ENCODE measurements around the gene TTC3.

DNA sequence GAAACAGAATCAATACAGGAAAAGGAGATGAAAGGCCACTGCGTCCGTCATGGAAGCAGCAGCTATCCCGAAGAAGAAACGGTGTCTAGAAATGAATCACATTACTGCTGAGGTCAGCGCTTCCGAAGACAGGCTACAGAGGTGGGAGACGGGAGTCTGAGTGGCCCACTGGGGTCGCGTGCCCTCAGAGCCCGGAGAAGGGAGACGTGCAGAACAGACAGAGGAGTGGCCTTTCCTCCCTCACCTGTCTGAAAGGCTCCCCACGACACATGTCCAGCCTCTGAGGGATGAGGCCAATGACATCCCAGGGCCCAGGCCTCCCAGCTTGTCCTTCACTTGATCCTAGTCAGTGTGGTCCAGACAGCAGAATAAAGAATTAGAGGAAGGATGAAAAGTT, 158.2 kb downstream of the TTC3 start:
- TF ChIP-seq, protein P1, sequence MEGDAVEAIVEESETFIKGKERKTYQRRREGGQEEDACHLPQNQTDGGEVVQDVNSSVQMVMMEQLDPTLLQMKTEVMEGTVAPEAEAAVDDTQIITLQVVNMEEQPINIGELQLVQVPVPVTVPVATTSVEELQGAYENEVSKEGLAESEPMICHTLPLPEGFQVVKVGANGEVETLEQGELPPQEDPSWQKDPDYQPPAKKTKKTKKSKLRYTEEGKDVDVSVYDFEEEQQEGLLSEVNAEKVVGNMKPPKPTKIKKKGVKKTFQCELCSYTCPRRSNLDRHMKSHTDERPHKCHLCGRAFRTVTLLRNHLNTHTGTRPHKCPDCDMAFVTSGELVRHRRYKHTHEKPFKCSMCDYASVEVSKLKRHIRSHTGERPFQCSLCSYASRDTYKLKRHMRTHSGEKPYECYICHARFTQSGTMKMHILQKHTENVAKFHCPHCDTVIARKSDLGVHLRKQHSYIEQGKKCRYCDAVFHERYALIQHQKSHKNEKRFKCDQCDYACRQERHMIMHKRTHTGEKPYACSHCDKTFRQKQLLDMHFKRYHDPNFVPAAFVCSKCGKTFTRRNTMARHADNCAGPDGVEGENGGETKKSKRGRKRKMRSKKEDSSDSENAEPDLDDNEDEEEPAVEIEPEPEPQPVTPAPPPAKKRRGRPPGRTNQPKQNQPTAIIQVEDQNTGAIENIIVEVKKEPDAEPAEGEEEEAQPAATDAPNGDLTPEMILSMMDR (IDR thresholded peaks at IDR 0.05; ENCODE audit: poor library complexity): no peak
- TF ChIP-seq EZH2 (IDR thresholded peaks at IDR 0.05; ENCODE audit: borderline replicate concordance): no peak
- TF ChIP-seq EZH2phosphoT487 (IDR thresholded peaks at IDR 0.05; ENCODE audit: low read depth, severe bottlenecking, unreplicated experiment): no peak
